ENCODE results near the gene AGBL5.
"Not testable (repeated sequence)": the region's sequence is repeated elsewhere in the genome, so short reads cannot be mapped to it uniquely, and the experiment has no call there.

AGBL5 gene

DNA sequence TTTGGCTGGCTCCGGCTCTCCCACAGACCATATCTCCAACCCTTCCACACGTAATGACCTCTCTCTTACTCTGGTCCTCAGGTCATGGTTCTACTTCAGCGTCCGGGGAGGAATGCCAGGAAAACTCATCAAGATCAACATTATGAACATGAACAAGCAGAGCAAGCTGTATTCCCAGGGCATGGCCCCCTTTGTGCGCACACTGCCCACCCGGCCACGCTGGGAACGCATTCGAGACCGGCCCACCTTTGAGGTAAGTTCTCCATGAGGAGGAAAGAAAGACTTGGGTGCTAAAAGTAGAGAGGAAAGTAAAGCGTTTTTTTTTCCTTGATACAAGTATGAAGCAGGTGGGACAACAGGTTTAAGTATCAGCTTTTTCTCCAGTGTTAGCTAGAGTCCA lies 1.9 kb downstream of the AGBL5 start:
- DNase-seq (ENCODE audit: low spot score), result no peak

DNA sequence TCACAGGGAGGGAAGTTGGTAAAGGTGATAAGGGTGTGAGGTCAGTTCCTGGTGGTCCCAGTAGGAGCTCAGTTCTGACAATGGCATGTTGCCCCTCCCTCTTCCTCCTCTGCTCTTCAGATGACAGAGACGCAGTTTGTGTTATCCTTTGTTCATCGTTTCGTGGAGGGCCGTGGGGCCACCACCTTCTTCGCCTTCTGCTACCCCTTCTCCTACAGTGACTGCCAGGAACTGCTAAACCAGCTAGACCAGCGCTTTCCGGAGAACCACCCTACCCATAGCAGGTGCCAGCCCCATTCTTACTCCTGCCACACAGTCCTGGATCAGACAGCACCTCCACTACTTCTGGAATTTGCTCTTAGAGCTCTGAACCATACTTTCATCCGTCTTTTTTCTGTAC lies 2.3 kb downstream of the AGBL5 start:
- DNase-seq (ENCODE audit: low spot score), result no peak

DNA sequence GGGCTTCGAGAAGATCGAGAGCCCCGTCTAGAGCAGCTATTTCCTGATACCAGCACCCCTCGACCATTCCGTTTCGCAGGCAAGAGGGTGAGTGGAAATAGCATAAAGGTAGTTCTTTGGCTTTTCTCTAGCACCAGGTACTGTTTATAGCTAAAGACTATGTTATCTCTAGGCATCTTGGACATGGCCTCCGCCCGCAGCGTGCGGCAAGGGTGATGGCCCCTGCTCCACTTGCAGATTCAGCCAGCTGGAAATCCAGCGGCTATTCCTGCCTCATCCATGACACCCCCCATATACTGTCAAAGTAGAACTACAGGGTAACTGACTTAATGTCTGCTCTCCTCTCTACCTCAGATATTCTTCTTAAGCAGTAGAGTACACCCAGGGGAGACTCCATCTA lies 3.3 kb downstream of the AGBL5 start:
- DNase-seq (ENCODE audit: low spot score), result no peak

DNA sequence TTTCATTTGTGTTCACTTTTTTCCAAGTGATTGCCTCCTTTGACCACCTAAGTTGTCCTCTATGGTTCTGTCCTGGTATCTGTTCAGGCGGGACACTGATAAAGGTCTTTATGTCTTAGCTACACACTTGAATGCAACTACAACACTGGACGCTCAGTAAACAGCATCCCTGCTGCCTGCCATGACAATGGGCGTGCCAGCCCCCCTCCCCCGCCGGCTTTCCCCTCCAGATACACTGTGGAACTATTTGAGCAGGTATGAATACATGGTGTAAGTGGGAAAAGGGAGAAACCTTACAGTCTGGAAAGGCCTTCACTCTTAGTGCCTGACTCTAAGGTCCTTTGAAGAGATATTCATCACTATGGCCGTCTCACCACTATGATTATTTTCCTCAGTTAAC lies 5.7 kb downstream of the AGBL5 start:
- DNase-seq (ENCODE audit: low spot score), result no peak

DNA sequence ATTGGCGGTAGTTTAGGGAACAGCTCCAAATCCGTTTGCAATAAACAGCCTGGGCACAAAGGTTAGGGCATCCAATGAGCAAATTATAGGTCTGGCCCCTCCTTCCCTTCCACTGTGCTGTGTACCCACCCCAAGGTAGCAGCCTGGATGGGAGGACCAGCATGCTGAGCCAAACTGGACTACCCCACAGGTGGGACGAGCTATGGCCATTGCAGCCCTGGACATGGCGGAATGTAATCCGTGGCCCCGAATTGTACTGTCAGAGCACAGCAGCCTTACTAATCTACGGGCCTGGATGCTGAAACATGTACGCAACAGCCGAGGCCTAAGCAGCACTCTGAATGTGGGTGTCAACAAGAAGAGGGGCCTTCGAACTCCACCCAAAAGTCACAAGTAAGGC lies 6.7 kb downstream of the AGBL5 start:
- DNase-seq (ENCODE audit: low spot score), result no peak

DNA sequence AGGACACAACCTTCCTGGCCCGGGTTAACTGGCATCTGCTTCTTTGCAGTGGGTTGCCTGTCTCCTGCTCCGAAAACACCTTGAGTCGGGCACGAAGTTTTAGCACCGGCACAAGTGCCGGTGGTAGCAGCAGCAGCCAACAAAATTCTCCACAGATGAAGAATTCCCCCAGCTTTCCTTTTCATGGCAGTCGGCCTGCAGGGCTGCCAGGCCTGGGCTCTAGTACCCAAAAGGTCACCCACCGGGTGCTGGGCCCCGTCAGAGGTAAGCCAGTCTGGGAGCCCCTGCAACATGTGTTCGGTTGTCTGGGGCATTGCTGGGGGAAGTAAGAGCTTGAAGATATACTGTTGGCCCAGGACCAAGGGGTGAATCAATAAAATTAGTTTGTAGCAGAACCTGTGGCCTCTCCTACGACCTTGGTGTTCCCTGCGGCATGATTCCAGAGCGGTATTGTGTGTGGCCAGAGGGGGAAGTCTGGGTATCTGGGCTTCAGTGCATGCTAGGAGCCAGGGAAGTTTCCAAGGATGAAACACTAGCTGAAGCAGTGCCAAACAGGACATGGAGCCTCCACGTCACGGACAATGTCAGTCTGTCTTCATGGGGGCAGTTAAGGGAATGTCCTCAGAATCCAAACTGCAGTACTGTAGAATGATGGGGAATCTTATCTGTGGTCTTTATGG lies 7.8 kb downstream of the AGBL5 start:
- no peak for DNase-seq (ENCODE audit: low spot score)

DNA sequence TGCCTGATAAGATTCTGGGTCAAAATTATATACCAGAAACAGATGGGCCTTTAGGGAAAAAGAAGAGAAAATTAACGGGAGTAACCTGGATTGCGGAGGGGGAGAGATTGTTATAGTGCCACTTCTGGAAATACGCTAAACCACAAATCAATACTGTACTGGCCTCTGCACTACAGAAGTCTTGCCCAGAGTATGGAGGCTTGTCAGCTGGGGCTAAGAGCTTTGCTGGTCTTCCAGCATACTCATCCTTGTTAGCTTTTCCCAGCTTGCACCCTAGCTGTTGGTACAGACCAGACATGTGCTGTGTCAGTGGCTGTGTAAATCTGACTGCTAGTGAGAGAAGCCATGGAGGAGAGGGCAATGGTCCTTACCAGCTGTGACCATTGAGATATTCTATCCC lies 8.9 kb downstream of the AGBL5 start:
- DNase-seq (ENCODE audit: low spot score), result no peak

DNA sequence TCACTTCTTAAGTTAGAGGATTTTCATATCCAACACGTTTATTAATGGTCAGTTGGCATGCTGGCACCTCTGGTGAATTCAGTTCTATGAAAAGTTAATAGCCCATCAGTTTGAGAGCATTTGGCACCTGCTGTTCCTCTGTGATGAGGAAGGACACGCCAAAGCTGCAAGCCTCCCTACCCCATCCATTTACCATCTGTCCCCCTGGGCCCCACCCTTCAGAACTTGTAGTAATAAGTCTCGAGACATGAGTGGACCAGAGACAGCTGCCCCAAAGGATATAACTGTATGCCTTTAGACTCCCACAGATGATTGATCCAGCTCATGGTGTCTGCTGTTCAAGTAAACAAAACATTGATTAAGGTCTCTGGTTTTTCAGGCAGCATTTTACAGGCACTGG lies 13.7 kb downstream of the AGBL5 start:
- DNase-seq (ENCODE audit: low spot score), result no peak

DNA sequence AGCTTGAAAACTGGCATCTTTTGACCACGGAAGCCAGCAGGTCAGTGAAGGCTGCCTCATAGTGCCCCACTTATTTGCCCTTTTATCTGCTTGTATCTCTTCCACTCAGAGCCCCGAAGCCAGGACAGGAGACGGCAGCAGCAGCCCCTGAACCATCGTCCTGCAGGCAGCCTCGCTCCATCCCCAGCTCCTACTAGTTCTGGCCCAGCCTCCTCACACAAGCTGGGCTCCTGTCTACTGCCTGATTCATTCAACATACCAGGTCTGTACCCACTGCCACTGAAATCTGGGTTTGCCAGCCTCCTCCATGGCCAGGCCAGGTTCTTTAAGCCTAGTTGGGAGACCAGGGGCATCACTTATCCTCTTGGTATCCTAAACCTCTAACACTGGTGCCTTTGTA lies 15.9 kb downstream of the AGBL5 start:
- no peak for DNase-seq (ENCODE audit: low spot score)

DNA sequence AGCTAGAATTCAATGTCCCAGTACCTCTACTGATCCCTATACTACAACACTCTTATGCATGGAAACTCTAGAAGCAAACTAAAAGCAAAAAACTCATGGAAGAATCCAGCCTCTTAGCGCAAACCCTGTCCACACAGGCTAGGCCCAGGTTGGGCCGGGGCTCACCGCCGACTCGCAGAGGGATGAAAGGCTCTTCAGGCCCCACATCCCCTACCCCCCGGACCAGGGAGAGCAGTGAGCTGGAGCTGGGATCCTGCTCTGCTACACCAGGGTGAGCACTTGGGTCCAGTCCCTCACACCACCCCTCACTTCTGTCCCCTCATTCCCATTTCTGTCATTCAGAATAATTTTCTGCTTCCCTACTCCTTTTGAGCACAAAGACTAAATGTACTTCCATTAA lies 18.0 kb downstream of the AGBL5 start:
- DNase-seq (ENCODE audit: low spot score), result no peak

DNA sequence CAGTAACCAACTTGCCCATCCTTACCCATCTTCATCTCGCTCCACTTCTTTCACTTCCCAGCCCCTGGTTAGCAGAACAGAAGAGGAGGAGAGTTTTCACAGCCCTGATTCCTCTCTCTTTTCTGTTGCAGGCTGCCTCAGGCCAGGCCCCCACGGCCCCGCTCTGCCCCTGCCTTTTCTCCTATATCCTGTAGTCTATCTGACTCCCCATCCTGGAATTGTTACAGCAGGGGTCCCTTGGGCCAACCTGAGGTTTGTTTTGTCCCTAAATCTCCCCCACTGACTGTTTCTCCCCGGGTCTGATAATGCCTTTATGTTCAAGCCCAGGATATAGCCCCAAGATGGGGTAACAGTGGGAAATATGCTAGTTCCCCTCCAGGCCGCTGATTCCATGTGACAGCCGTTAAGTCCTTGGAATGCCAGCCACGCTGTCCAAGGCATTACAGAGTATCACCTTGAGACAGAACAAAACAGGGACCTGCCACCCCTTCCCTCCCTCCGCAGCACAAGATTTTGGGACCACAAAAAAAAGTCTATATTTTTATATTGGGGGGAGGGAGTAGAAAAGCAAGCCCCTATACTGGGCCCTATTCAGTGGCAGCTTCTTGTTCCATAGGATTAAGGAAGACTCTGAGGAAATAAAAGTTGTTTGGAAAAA lies 18.6 kb downstream of the AGBL5 start:
- DNase-seq (ENCODE audit: low spot score), result no peak

DNA sequence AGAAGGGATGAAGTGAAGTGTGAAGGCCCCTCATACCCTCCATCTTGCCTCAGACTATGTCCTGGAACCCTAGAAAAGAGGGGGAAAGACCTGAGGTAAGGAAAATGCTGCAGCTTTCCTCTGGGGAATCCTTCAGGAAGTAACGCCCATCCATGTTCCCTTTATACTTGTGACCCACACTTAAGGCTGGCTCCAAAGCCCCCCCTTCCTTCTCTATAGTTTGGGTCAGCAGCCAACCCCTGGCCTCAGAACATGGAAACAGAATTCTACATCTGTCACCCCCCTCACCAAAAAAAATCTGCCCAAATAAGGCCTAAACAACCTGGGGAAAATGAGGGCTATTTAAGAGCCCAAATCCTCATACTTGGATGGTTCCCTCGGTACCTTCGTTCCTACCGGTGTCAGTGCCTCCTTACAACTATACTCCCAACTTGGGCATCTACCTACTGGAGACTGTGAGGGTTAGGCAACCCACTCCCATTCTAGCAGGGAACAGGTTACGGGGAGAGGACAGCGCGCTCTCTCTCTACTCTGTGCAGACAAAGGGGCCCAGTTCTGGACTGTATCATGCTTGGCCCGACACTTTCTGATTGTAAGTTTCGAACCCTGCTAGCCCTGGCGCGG lies 19.3 kb downstream of the AGBL5 start:
- DNase-seq (ENCODE audit: low spot score), result no peak

DNA sequence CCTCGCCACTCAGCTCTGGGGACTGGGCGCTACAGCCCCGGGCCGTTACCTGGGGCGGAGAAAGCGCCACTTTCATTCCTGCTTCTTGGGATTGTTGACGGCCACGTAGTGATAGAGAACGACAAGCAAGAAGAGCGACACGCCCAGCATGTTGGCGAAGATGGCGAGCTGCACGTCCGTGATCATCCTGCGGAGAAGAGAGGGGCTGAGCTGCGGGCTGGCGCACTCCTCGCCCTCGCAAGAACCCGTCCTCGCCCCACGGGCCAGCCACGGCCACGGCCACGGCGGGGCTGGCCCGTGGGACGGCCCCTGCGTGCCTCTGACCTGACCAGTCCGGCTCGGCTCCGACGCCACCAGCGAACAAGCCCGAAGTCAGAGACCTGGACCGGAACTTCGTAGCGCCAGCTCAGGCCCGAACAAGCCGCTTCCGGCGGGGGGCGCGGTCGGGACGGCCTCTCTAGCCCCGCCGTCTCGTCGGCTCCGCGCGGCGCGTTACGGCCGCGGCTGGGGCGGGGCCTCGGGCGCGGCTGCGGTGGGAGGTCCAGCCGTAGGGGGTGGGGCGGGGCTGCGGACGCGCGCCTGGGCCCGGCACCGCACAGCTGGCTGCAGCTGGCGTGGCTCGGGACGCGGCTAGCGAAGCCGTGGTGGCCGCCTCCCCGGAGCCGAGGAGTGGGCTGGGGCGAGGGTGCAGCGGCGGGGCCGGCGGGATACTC lies 20.0 kb downstream of the AGBL5 start, which contains the start of gene OST4:
TSS of gene OST4 (minus strand) at position 378 of the 713 bp plus-strand sequence.
- peak; percentile 95 for DNase-seq (ENCODE audit: low spot score)

DNA sequence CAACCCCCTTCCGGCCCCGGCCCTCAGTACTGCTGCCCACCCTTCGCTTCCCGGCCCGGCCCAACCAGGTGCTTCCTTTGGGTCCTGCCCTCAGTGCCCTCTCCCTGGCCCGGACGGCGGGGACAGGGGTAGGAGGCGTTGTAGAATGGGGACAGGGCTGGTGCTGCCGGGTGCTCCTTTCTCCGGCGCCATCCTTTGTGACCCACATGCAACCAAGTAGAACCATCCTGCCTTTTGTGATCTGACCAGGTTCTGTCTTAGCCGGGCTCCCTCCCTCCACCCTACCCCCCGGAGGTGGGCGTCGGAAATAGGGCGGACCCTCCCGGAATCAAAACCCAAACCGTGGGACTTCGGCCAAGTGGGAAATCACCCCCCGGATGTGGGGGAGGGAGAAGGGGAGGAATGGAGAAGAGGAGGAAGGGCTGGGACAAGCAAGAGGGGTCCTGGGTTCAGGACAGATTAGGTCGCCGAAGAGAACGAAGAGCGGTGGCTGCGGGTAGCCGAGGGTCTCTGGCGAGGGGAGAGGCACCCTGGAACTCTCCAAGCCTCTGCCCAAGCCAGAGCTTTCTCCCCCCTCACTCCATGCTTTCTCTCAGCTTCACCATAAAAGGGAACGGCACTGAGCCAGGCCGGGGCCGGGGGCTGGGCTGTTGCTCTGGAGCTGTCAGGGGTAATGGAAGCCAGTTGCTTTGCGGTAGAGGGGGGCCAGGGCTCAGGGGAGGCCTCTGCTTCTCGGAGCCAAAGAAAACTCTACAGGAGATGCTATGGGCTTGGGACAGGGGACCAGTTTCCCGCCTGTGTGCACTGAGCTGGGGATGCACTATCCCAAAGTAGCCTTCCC lies 20.7 kb downstream of the AGBL5 start:
- DNase-seq (ENCODE audit: low spot score), result no peak

DNA sequence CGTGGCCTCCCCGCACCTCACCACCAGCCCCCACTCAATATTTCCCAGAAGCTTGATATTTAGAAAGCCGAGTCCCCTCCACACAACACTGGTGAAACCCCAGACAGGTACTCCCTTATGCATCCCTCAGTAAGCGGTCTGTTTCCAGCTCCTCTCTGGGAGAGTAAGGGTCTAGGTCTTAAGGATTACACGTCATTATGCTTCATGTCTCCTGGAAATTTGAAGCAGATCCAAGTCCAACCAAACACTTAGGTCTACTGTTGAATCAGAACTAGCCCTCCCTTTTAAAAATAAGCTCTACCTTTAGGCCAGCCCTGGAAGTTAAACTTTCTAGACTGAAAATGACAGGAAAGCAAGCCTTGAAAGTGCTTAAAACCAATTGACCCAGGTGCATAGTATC lies 21.5 kb downstream of the AGBL5 start:
- no peak for DNase-seq (ENCODE audit: low spot score)

DNA sequence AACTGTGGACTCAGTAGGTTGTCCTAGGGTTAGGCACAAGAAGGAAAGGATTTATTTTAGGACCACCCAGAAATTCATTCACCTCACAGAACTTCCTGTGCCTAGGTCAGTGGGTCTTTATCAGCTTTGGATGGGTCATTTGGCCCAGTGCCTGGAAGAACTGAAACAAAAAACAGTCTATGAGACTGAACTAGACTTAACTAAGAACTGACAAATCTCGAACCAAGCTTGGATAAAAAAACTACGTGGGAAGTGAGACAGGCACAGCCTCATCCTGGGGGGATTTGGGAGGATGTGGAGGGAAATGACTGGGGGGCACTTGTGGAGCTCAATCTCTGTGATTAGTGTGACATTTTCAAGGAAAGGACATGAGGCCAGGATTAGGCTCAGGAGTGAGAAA lies 22.3 kb downstream of the AGBL5 start:
- no peak for DNase-seq (ENCODE audit: low spot score)

DNA sequence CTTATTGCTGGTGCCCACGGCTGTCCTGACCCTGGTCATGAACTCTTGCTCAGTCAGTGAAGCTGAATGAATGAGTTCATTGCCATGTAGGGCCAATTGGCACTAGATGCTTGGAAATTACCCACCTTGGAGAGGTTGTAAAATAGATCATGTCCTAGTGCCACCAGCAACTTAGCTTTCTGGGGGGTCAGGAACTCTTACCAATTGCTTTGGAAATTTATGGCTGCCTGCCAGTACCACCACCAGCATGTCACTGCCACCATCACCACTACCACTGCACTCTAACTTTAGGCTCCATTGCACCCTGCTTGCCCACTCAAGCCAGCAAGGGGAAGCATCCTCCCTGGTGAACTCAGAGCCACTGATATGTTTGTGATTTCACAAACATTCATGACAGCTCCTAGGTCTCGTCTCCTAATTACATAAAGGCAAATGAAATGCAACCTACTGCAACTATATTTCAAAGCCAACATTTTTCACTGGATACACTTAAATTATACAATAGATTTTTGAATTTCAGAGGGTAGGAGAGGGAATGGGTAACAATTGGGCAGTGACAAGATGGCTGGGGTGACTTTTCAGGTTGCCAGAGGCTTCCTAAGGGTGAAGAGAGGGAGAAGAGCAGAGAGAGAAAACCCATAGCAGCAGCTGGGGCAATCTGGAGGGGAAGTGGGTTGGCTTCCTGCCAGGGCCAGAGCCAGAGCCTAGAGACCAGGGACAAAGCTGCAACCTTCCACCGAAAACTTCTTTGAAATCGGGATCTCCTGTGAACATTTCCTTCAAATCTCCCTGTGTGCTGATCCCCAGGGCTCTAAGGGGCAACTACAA lies 23.5 kb downstream of the AGBL5 start:
- DNase-seq (ENCODE audit: low spot score), result no peak

DNA sequence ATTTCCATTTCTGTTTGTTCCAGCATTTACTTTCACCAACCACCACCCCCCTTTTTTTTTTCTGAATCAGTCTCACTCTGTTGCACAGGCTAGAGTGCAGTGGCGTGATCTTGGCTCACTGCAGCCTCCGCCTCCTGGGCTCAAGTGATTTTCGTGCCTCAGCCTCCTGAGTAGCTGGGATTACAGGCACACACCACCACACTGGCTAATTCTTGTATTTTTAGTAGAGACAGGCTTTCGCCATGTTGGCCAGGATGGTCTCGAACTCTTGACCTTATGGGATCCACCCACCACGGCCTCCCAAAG lies 24.1 kb downstream of the AGBL5 start:
- not testable (repeated sequence) for DNase-seq (ENCODE audit: low spot score)

DNA sequence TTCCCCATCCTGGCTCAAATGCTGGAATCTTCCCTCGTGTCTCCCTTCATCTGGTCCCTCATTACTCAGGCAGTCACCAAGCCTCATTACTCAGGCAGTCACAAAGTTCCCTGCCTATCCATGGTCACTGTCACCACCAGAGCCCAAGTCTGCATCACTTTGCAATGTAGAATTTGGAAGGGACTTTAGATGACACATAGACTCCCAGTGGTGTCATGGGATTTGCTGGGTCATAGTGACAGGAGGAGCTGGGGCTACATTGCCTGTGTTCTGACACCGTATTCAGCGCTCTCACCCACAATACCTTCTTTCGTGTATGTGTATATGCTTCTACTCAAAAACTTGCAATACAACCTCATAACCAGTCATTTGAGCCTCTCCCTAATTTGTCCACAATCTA lies 24.9 kb downstream of the AGBL5 start:
- no peak for DNase-seq (ENCODE audit: low spot score)

DNA sequence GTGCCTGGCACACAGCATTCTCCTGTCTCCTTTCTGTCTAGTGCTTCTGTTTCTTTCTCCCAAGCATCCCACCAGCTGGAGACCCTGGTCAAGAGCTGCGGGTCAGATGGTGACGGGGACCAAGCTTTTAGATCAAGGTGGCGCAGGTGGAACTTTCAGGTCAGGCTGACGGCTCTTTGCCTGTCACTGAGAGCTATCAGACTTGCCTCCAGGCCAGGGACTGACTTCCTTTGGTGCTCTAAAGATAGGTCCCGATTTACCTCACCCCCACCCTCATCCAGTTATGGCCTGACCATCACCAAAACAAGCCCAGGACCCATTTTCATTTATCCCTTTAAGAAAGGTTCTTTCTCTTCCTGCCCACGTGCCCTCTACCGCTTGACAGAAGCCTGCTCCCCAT lies 25.8 kb downstream of the AGBL5 start:
- no peak for DNase-seq (ENCODE audit: low spot score)
